Stomach (tissue), 4 donors: ENCODE measurements around the gene LAMB1.

ENCODE experiments used
- EP300 ChIP-seq: sonication (generic); formaldehyde crosslinking; IDR thresholded peaks from one replicate; pipeline ENCODE4 v1.6.1; 2017; ENCODE audit warnings: antibody characterized with exemption
- POLR2A ChIP-seq, 4 donors: fragments of 450-650 bp; IDR thresholded peaks; one replicate each; pipeline ENCODE4 v1.6.1; 2016; ENCODE audit warnings: antibody characterized with exemption in 4 of 4, control low read depth in 2 of 4, mild to moderate bottlenecking in 1 of 4, moderate library complexity in 1 of 4
- POLR2AphosphoS5 ChIP-seq, 3 donors: sonication (generic); formaldehyde crosslinking; IDR thresholded peaks; one replicate each; pipeline ENCODE4 v1.6.1; 2016; ENCODE audit warnings: antibody characterized with exemption in 3 of 3
- TF ChIP-seq, protein P1 (sequence below), 7 experiments: fragments of 450-650 bp in 4 of 7; fragments of 200-600 bp in 3 of 7; sonication (generic) in 3 of 7; IDR thresholded peaks; one replicate each; pipeline ENCODE4 v1.5.1; 2016 to 2019; ENCODE audit warnings: antibody characterized with exemption in 7 of 7, control low read depth in 2 of 7, mild to moderate bottlenecking in 1 of 7

DNA sequence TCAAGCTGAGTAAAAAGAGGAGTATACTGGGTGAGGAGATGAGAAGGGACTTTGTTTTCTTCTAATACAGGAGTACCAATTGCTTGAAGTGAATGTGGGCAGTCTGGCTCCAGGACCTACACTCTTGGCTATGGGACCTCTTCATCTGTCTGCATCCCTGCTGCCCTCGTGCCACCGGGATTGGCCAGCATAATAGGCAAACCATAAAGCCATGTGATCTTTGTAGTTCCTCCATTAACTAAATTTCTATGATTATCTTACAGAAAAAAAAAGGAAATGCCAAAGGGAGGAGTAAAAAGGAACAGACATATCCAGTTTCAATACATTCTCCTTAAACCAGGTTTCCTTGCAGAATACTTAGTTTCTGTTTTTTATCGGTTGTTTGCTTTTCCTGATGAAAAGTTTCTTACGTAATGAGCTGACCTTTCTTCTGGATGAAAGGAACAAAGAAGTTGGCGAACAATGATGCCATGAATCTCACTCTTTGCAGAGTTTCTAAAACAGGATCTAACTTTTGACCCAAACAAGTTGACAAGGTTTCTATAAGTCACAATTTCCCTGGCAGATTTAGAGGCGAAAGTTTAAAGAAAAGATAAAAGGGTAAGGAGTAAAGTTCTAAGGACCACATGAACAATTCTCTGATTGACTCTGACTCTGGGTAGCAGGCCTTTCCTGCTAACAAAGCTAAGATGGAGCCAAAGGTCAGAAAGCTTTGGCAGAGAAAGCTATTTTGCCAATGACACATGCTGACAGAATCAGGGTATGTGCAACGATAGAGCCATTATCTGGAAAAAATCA is 54.1 kb downstream of the LAMB1 start:
- TF ChIP-seq, protein P1, sequence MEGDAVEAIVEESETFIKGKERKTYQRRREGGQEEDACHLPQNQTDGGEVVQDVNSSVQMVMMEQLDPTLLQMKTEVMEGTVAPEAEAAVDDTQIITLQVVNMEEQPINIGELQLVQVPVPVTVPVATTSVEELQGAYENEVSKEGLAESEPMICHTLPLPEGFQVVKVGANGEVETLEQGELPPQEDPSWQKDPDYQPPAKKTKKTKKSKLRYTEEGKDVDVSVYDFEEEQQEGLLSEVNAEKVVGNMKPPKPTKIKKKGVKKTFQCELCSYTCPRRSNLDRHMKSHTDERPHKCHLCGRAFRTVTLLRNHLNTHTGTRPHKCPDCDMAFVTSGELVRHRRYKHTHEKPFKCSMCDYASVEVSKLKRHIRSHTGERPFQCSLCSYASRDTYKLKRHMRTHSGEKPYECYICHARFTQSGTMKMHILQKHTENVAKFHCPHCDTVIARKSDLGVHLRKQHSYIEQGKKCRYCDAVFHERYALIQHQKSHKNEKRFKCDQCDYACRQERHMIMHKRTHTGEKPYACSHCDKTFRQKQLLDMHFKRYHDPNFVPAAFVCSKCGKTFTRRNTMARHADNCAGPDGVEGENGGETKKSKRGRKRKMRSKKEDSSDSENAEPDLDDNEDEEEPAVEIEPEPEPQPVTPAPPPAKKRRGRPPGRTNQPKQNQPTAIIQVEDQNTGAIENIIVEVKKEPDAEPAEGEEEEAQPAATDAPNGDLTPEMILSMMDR (IDR thresholded peaks at IDR 0.05), result no peak
- no peak for TF ChIP-seq POLR2A (IDR thresholded peaks at IDR 0.05)
- peak in 1 of 3 donors; percentile 53 for TF ChIP-seq POLR2AphosphoS5 (IDR thresholded peaks at IDR 0.05)
- no peak for TF ChIP-seq EP300
